Activated CD4-positive, alpha-beta T cell treated with anti-CD3 and anti-CD28 coated beads, Interleukin-2, Interleukin-4, amounts not matched to agents 100 ng/mL and 50 ng/mL, durations not matched to agents 16 hours and 8 hours (primary cell): ENCODE results near the gene TTLL6.
"Not testable (repeated sequence)": the region's sequence is repeated elsewhere in the genome, so short reads cannot be mapped to it uniquely, and the experiment has no call there.

Source experiments
- DNase-seq: peaks from one replicate; pipeline ENCODE4 v3.0.0-alpha.2; 2020; ENCODE audit warnings: low spot score

Gene TTLL6

GRCh38 chr17:48816774-48817590, at the start of gene TTLL6:
Gene TTLL6 (minus strand): TSS chr17:48817229. CDS start chr17:48817072, 157 bp downstream.
- peak; percentile 58 for DNase-seq

- DNase-seq = no peak
Observed at GRCh38 chr17:48860456-48860855, 43.4 kb upstream of the TTLL6 start.

GRCh38 chr17:48860034-48860433, 43.0 kb upstream of the TTLL6 start:
- DNase-seq = no peak

- no peak for DNase-seq
Observed at GRCh38 chr17:48856122-48856821, 39.2 kb upstream of the TTLL6 start.

GRCh38 chr17:48854774-48855476, 37.9 kb upstream of the TTLL6 start:
- DNase-seq = no peak

GRCh38 chr17:48850792-48851323, 33.8 kb upstream of the TTLL6 start:
- no peak for DNase-seq

- DNase-seq = no peak
Observed at GRCh38 chr17:48843187-48843900, 26.3 kb upstream of the TTLL6 start.

GRCh38 chr17:48842746-48843145, 25.7 kb upstream of the TTLL6 start:
- no peak for DNase-seq

GRCh38 chr17:48841395-48841831, 24.4 kb upstream of the TTLL6 start:
- DNase-seq = peak; percentile 79

GRCh38 chr17:48840441-48840840, 23.4 kb upstream of the TTLL6 start:
- DNase-seq = no peak

GRCh38 chr17:48837458-48837857, 20.4 kb upstream of the TTLL6 start:
- peak; percentile 58 for DNase-seq

- no peak for DNase-seq
Observed at GRCh38 chr17:48835971-48836370, 18.9 kb upstream of the TTLL6 start.

- peak; percentile 38 for DNase-seq
Observed at GRCh38 chr17:48834973-48835372, 17.9 kb upstream of the TTLL6 start.

GRCh38 chr17:48831549-48831883, 14.5 kb upstream of the TTLL6 start:
- DNase-seq = no peak

- DNase-seq = peak; percentile 92
Observed at GRCh38 chr17:48830840-48831548, 14.0 kb upstream of the TTLL6 start, which contains the start of gene CALCOCO2. Gene CALCOCO2 (plus strand): TSS chr17:48831035. CDS start chr17:48841708, 10,673 bp downstream.

- no peak for DNase-seq
Observed at GRCh38 chr17:48825446-48826381, 8.7 kb upstream of the TTLL6 start.

GRCh38 chr17:48820936-48821335, 3.9 kb upstream of the TTLL6 start:
- DNase-seq = not testable (repeated sequence)

GRCh38 chr17:48819466-48819865, 2.4 kb upstream of the TTLL6 start:
- DNase-seq = no peak

GRCh38 chr17:48818361-48818841, 1.4 kb upstream of the TTLL6 start:
- no peak for DNase-seq

GRCh38 chr17:48816438-48816773, 623 bp downstream of the TTLL6 start:
- no peak for DNase-seq
